Measurements from ENCODE around the gene SLC7A11. TPM values are rescaled to one million over a fixed set of nuclear protein-coding genes. Genes with fewer than 3 reads are reported as not detected.
"Not testable (repeated sequence)": the region's sequence is repeated elsewhere in the genome, so short reads cannot be mapped to it uniquely, and the experiment has no call there.

Gene SLC7A11
- total RNA-seq, 4 donors from 2014 or later, result 1.5 to 30.1 (median 7.9) TPM

- no peaks in the 10 kb centered on the region for H3K36me3 ChIP-seq
- no peak for TF ChIP-seq CTCF (IDR thresholded peaks at IDR 0.05)
- no peak for TF ChIP-seq POLR2A (IDR thresholded peaks at IDR 0.05)
- peaks cover 0 to 7% (median 4%) of the 10 kb centered on the region in 3 donors for H3K4me1 ChIP-seq
- H3K4me3 ChIP-seq, result no peak overlapping the region
- H3K27me3 ChIP-seq, result no peaks in the 10 kb centered on the region
- 66 to 70% methylated on average over 5 of the region's 5 CpGs for WGBS, 2 donors
- intact Hi-C loops (cut with DNase I), result no loop called here
- H3K9me3 ChIP-seq, result no peaks in the 10 kb centered on the region
- no peak for DNase-seq
- H3K27ac ChIP-seq, result no peak overlapping the region
Measured at GRCh38 chr4:138217567-138217966, 24.6 kb downstream of the SLC7A11 start.

- WGBS, 2 donors, result 76 to 89% methylated on average over 4 of the region's 4 CpGs
- intact Hi-C loops (cut with DNase I), result no loop called here
Measured at GRCh38 chr4:138216272-138216867, 25.8 kb downstream of the SLC7A11 start.

GRCh38 chr4:138210576-138210975 lies 31.6 kb downstream of the SLC7A11 start:
- WGBS, 2 donors, result 75 to 80% methylated on average over 2 of the region's 2 CpGs
- H3K27me3 ChIP-seq; intact Hi-C loops (cut with DNase I); H3K4me1 ChIP-seq; H3K4me3 ChIP-seq; H3K36me3 ChIP-seq; DNase-seq; H3K9me3 ChIP-seq; H3K27ac ChIP-seq: not testable (repeated sequence)

More at GRCh38 chr4:138216272-138216867, 25.8 kb downstream of the SLC7A11 start:
- no peak for DNase-seq
- H3K27ac ChIP-seq, result no peak overlapping the region
- TF ChIP-seq CTCF (IDR thresholded peaks at IDR 0.05) (no peak), POLR2A (IDR thresholded peaks at IDR 0.05) (no peak)
- H3K4me1 ChIP-seq, result no peaks in the 10 kb centered on the region
- no peaks in the 10 kb centered on the region for H3K9me3 ChIP-seq
- no peaks in the 10 kb centered on the region for H3K27me3 ChIP-seq
- no peaks in the 10 kb centered on the region for H3K36me3 ChIP-seq
- no peak overlapping the region for H3K4me3 ChIP-seq

- H3K27me3 ChIP-seq, result no peaks in the 10 kb centered on the region
- intact Hi-C loops (cut with DNase I), result no loop called here
- WGBS, 2 donors, result 47 to 48% methylated on average over 1 of the region's 1 CpG
- H3K36me3 ChIP-seq, result no peaks in the 10 kb centered on the region
- TF ChIP-seq CTCF (IDR thresholded peaks at IDR 0.05) (no peak), POLR2A (IDR thresholded peaks at IDR 0.05) (no peak)
- no peak overlapping the region for H3K27ac ChIP-seq
- no peak for DNase-seq
- no peak overlapping the region for H3K4me3 ChIP-seq
- no peaks in the 10 kb centered on the region for H3K9me3 ChIP-seq
- H3K4me1 ChIP-seq, result no peaks in the 10 kb centered on the region
Measured at GRCh38 chr4:138209094-138209493, 33.1 kb downstream of the SLC7A11 start.

- DNase-seq, result no peak
- no peaks in the 10 kb centered on the region for H3K27me3 ChIP-seq
- H3K4me3 ChIP-seq, result no peak overlapping the region
- H3K9me3 ChIP-seq, result no peaks in the 10 kb centered on the region
- TF ChIP-seq CTCF (IDR thresholded peaks at IDR 0.05), result no peak
- TF ChIP-seq POLR2A (IDR thresholded peaks at IDR 0.05), result no peak
- intact Hi-C loops (cut with DNase I), result no loop called here
- WGBS, 2 donors, result 88 to 96% methylated on average over 1 of the region's 1 CpG
- no peak overlapping the region for H3K27ac ChIP-seq
- H3K4me1 ChIP-seq, result no peaks in the 10 kb centered on the region
- no peaks in the 10 kb centered on the region for H3K36me3 ChIP-seq
Measured at GRCh38 chr4:138205531-138206233, 36.5 kb downstream of the SLC7A11 start.
